GM18508 (cell line): ENCODE measurements around the gene AHCYL1.

Experiments used
- ATAC-seq: cut with Tn5 transposase; IDR thresholded peaks from one replicate; pipeline ENCODE4 v1.9.1; 2021; ENCODE audit warnings: moderate number of reproducible peaks; ENCODE audit not compliant: insufficient read depth, unreplicated experiment

Gene AHCYL1

DNA sequence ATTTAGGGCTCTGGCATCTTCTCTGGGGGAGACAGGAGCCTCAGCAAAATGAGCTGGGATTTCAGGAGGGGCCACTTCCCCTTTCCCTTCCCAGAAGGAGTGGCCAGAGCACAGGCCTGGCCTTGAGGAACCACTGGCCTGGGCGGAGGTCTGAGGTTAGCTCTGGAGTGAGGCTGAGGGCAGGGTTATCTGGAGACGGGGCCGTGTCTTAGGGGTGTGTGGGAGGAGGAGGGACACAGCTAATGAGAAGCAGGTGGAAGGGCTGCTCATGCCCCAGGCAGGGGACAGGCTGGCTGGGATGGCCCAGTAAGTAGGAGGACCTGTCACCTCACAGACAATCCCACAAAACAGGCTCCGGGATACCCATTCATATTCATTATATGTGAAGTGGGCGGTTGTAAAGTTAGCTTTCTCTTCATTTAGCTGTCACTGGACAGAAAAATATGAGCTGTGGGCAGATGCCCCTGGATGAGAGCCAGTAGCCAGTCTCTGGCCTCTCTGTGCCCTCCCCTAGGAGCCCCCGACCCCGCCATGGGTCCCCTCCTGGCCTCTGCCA, 73.5 kb downstream of the AHCYL1 start:
- ATAC-seq: no peak

DNA sequence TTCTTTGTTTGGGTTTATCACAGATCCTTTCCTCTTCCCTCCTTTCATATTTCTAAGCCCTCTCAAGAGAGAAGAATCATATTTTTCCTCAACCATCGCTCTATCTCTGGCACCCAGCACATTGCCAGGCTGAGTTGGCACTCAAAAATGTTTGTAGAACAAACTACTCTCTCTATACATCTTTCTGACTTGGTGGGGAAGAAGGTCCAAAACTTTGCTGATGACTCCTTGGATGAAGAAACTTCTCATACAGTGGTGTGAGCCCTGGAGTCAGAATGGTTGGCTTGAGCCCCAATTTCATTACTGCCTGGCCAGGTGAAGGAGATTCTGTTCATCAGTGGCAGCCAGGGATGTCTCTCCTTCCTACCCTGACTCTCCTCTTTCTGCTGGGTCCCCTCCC, 74.0 kb downstream of the AHCYL1 start:
- ATAC-seq: no peak

DNA sequence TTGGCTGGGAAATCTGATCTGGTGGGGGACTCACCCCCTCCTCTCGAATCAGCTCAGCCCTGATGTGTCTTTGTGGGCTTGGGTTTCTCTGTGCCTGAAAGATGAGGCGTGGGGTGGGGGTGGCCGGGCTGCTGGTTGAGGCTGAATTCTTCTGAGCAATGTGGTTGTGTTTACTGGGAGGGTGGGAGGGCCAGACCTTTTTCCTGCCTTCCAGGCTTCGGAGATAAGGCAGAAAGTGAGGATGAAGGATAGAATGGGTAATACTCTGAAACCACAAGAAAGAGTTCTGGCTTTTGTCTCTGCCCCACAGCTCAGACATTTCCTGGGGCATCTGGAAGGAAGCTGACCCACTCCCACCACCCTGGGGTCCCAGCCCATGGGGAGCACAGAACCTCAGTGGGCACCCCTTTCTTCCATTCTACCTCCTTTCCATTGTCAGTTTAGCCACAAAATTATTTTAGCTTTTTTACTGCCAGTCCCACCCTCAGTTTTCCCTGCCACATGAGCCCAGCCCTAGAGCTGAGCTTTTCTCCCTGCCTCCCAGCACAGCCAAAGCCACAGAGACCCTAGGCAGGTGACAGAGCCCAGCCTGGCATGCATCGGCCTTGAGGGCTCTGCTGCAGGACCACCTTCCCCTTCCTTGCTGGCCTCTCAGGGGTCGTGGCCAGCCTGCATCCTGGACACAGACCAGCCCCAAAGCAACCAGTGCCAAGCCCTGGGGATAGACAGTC, 74.7 kb downstream of the AHCYL1 start:
- no peak for ATAC-seq

DNA sequence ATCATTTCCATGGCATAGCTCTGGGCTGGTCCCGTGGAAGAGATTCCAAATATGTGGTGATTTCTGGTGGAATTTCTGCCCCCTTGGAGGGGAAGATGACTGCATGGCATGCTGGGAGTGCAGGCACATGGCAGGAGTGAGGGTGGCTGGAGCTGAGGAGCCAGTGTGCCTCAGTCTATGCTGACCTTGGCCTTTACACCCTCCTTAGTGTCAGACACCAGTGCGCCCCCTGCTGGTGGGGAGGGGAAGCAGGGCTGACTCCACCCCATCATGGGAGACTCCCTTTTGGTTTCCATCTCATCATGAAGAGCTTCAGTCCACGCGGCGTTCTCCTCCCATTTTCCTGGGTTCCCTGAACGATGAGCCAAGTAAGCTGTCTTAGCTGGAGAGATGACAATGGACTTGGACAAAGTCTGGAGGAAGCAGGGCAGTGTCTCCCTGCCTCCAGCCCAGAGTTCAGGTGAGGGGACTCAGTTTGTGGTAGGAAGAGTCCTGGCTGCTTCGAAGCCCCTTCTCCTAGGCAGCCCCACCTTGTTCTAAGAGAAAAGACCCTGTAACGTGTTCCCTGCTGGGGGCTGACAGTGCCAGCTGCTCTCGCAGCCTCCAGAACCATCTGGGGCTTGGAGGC, 75.6 kb downstream of the AHCYL1 start:
- ATAC-seq: no peak

DNA sequence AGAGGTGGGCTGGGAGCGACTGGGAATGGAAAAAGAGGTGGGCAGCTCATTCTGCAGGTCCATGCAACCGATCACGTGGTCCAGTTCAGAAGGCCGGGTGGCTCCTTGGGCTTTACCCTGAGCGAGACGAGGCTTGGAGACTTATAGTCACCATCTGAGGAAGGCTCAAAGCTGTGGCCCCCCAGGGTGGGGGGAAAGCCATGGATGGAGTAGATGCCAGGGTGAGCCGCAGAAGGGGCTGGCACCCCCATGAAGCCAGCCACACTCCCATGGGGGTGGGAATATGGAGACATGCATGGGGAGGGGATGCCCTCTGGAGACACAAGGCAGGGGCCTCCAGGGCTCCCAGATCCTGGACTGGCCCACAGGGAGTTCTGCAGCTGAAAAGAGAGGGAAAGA, 76.1 kb downstream of the AHCYL1 start:
- no peak for ATAC-seq

DNA sequence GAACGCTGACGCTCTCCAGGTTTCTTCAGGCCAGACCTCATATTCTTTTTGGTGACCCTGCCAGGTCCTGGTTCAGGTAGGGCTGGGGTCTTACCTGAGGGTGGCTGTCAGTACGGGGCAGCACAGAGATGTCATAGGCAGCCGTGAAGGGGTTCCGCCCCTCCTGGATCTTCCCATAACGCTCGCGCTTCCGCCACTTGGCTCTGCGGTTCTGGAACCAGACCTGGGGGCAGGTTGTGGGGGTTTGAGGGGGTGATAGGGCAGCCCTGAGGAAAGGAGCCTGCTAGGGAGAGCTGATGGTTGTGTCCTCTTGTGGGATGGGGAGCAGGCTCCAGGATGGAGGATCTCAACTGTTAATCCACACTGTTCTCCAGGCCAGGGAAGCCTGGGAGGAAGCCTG, 76.8 kb downstream of the AHCYL1 start:
- no peak for ATAC-seq

DNA sequence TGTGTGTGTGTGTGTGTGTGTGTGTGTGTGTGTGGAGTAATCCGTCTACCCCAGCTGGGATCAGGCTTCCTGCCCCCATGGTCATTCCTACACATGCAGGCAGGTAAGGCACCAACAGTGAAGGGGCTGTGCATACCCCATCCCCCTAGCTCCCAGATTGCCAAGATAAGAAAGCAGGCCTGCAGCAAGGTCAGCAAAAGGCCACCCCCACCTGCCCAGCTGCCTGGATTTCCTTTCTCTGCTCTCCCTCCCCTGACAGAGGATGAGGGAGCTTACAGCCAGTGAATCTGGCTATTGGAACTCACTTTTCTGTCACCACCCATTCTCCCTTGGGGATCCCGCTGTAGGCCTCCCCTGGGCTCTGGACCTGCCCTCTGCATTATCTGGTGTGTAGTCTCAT, 78.0 kb downstream of the AHCYL1 start:
- no peak for ATAC-seq

DNA sequence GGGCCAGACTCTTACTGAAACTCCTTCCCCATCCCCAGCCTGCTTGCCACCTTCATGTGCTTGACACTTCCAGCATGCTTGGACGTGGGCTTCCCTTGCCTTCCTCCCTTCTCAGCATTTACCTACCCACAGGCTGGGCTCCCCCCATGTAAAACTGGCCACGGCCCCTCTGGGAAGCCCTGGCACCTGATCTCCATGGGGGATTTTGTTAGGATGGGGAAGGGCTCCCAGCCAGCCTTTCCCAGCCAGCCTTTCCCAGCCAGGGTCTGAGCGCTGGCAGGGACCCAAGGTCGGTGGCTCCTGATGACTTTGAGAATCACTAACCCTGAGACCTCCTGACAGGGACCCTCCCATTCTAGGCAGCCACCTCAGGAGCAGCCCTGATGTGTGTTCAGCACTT, 79.2 kb downstream of the AHCYL1 start:
- no peak for ATAC-seq

DNA sequence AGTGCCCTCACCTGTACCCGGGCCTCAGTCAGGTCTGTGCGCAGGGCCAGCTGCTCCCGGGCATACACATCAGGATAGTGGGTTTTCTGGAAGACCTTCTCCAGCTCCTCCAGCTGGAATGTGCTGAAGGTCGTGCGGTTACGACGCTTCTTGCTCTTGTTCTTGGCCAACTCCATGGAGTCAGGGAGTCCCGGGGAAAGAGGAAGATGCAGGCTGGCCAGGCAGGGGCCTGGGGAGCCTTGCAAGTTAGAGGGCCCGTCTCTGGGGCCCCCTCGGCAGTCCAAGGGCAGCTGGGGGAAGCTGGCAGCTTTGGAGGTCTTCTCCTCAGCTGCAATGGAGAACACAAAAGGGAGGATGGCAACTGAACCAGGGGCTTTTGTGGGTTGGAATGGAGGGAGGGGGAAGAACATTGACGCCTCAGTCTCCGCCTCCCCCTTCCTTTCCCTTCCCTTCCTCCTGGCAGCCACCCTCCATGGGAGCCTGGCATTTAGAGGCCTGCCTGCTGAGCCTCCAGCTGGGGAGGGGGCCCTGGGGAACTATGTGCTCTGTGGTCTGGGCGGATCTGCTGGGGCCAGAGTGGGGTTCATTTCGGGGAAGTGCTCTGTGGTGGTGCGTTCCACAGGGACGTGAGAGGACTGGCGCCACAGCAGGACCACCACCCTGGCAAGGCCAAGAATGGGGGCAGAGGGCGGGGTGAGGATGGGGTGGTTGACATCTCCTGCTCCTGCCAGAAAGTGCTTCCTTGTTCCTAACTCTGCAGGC, 80.2 kb downstream of the AHCYL1 start:
- ATAC-seq: no peak

DNA sequence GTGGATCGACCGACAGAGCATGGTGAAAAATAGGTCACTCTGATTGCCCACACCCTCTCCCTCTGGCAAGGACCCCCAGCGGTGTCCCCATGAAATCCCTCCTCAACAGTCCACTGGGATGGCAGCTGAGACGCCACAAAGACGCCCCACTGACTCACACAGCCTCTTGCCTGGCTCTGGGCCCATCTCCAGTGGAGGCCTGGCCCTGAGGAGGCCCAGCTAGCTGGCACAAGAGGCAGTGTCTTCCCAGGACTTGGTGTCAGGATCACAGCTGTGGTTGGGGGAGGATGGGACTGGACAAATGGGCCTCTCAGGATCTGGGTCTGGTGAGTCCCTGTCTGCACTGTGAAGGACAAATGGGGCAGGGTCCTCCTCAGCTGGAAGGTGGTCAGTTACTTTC, 81.3 kb downstream of the AHCYL1 start:
- no peak for ATAC-seq

DNA sequence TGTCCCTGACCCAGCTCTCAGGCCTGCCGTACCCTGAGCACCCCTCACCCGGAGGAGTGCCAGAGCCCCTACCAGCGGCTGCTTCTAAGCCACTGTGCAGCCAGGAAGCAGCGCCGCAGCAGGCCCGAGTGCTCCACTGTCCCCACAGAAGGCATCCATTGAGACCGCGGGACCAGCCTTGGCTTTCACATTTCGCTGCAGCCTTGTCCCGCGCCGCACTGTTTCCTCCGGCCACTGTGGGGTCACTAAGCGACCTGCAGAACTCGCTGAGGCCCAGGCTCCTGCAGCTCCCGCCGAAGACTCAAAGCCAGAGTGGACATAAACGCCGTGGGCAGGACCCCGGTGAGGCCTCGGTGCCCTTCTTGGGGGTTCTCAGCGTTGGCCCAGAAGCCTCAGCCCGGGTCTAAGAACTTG, 82.9 kb downstream of the AHCYL1 start:
- no peak for ATAC-seq

DNA sequence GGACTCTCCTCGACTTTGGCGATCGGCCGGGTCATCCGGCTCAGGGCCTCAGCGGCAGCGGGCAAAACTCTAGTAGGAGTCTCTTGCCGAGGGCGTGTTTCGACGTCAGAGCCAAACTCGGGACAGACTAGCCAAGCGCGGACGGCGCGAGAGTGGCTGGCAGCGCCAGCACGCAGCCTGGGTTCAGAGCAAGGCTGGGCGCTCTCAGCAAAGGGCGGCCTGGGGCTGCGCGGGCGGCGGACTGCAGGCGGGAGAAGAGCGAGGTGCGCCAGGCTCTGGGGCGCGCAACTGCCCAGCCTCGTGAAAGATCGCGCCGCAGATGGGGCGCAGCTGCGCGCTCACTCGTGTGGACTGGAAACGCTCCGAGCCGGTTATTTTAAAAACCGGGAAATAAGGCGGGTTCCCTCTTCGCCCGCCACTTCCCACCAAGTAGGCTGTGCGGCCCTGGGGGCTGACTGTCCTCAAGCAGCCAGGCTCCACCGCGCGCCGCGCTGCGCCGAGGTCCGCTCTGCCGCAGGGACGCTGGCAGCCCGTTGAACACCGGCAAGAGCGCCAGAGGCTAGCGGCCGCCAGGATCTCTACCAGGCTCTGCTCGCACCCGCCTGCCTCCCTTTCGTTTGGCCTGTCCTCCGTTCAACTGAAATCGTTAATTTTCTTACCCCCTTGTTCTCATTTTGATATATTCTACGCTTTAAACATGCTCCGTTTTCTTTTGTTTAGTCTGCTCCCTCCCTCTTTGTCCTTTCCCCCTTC, 83.5 kb downstream of the AHCYL1 start:
- ATAC-seq: no peak

DNA sequence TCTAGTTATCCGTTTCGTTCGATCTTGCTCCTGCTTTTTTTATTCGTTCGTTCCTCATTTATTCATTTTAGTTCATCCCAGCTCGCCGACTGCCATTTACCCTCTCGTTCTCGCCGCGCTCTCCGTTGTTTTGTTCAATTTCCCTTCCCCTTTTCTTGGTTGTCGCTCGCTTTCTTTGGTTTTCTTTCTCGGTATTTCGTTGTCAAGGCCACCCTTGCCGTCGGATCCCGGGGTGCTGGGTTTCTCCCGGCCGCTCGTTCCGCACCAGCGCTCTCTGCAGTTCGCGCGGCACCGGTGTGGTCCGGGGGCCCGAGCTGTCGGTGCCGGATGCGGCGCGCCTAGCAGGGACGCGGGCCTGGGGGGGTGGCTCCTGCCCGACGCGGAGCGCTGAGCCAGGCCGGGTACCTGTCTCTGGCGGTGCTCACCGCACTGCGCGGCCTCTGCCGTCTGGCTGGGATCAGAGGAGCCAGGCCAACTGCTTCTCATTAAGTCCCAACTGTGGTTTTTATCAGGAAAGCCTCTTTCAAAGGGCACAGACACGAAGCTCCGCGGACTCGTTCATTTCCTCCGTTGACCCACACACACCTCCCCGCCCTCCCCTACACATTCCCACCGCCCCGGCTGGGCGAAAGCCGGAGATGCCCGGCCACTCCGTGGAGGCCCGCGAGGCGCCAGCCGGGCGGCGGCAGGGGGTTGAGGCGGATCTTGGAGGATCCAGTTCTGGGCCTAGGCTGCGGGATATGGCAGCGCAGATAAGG, 84.3 kb downstream of the AHCYL1 start:
- ATAC-seq: no peak

DNA sequence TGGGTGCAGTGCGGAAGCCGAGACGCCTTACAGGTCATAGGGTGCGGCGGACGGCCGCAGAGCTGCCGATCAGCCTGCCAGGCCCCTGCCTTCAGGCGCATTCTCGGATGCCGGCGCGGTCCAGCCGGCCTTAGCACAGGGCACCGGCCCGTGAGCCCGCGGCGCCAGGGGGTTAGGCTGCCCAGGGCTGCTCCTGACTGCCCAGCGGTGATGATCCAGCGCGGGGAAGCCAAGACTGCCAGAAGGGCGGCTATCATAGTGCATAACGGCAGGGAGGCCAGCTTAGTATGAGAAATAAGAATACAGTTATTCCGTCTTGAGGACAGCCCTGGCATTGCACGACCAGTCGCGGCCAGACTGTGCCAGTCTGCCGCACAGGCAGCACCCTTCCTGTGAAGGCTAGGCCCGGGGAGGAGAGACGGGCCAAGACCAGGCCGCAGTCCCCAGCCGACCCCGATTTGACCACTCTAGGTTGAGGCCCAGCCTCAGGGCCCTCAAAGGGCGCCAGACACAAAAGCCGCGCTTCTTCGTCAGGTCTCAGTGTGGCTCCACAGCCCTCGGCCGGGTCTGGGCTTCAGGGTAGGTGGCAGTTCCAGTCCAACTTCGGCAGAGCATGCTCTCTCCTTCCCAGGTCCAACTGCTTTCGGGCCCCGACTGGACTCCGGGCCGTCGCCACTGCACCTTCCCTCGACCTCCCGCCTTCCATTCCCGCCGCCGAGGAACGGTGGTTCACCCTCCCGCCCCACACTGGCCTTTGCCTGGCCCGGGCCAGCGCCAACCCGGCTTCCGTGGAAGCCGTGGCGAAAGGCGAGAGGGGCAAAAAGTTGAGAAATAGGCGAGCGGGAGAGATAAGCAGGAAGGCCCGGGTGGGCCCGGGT, 85.1 kb downstream of the AHCYL1 start:
- no peak for ATAC-seq

DNA sequence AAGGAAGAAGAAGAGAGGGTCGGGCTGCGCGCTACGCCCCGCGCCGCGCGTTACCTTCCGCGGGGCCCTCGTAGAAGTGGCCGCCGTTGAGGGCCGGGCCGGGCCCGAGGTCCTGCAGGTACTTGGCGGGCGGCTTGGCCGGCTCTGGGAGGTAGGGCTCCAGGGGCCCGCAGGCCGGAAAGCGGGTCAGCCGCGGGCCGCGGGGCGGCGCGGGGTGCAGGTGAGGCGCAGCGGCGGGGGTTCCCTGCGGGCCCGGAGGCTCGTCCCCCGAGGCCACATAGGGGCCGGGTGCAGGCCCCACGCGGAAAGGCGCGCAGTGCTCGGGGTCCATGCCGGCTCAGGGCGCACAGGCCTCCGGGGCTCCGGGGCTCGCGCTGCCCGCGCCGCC, 85.7 kb downstream of the AHCYL1 start:
- no peak for ATAC-seq

DNA sequence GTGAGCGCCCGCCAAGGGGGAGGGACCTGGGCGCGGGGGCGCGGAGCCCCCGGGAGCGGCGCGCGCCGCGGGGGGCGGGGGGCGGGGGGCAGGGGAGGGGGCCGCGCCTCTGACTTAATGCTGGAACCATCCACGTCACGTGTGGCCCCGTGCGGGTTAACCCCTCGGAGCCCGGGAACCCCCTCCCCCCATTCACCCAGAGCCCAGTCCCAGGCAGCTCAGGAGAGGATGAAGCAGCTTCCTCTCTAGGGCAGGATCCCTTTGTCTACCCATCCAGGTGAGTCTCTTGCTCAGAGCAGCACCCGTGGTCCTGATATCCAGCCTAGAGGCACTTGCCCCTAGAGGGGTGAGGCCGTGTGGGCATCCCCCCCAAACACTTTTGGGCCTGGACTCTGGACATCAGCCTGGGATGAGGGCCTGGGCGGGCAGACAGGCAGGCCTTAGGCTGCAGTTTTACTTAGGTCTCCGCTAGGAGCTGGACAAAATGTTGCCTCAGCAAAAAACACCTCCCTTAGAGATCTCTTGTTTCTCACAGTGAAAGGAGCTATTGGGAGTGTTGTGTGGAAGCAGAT, 86.2 kb downstream of the AHCYL1 start, which contains the start of gene ALX3:
TSS of gene ALX3 (minus strand) at position 2 of the 572 bp plus-strand sequence. CDS start 60 bp downstream, outside the sequence.
- ATAC-seq: no peak
